NCI-H2107 (cell line): ENCODE measurements around the gene DOK6.
"Not testable (repeated sequence)": the region's sequence is repeated elsewhere in the genome, so short reads cannot be mapped to it uniquely, and the experiment has no call there.

ENCODE experiments used
- DNase-seq: peaks from one replicate; lab custom pipeline; 2025; lab: John Stamatoyannopoulos, UW

DOK6 gene

DNA sequence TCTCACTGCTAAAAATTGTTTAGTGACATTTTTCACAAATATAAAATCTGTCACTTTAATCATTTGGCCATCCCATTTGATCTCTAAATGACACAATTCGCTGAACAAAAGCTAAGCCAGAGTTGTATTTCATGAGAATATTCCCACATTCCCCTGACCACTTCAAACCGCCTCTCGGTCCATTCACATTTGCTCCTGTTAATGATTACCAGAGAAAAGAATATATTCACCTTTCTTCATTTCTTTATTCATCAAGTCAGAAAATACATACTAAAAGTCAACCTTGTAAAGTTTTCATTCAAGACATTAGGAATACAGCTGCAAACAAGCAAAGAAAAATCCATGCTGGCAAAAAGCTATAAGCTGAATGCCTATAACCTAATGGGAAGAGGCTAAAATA, 225.5 kb downstream of the DOK6 start:
- DNase-seq, result no peak

DNA sequence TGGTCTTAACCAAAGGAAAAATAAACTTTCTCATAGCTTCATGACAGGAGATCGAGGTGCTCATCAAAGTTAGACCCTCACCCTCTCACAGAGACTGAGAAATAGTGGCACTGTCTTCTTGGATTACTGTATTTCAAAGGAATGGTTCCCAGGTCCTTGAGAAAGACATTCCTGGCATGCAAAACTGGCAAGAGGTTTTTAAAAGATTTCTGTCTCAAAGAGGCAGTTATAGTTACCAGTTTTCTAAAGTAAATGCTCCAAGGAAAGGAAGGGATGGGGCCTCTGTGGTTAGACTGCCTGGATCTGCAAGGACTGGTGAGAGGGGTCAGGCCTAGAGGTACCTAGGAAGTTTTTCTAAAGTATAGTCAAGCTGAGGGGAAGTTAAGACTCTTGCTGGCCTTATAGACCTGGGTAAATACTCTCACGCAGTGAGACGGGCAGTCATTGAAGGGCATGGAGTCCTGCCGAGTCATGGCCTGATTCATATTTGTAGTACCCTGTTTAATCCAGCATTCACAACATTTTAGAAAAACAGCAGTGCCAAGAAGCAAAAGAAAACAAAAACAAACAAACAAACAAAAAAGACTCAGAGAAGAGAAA, 226.1 kb downstream of the DOK6 start:
- DNase-seq, result no peak

DNA sequence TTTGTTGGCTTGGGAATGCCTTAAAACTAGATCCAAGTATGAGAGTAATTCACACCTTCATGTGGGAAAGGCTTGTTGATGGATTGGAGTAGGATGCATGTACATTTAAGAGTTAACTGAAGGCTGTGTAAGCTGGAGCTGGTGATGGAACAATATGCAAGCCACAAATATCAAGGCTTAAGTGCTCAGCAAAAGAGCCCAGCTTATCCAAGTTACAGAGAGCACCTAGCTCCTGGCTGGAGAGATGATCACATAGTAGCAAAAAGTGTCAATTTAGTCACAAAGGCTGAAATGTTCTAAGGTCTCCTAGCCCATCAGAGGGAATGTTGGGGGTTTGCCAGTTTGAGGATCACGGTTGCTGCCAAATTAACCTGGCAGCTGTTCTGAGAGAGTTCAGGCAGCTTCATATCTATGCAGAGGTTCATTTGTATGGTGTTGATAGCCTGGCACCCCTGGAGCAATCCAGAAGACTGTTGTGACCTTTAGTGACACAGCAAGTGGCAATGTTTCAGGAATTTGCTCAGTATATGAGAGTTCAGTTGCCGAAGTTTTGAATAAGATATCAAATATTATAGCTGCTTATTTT, 228.2 kb downstream of the DOK6 start:
- no peak for DNase-seq

DNA sequence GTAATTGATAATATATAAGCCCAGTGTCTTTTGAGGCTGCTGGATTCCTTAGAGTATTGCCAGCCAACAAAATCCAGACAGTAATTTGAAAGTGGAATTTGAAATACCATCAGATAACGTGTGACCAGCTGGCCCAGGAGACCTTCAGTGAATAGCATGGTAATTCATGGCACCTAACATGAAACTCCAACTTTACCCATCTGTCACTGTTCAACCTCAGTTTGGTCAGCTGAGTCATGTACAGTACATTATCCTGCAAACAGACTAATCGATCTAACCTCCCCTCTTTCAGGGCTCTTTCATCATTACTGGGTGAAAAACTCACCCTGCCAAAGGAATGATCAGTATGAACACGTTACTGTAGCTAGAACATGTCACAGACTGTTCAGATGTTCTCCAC, 230.6 kb downstream of the DOK6 start:
- no peak for DNase-seq

DNA sequence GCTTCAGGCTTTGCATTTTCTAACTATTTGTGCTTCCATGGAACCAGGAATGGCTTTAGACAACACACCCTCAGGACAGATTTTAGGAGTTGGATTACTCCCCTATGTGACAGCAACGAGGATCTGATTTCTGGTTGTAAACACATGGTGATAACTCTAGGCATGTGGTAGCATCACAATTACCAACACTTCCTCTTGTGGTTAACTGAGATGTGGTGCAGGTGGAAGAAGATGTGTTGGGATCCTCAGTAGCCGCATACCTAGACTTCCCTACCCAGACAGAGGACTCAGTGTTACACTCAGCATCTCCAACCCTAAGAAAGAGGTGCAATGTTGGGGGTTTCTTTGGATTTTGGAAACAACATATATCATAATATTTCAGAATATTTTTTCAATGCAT, 234.8 kb downstream of the DOK6 start:
- DNase-seq, result no peak

DNA sequence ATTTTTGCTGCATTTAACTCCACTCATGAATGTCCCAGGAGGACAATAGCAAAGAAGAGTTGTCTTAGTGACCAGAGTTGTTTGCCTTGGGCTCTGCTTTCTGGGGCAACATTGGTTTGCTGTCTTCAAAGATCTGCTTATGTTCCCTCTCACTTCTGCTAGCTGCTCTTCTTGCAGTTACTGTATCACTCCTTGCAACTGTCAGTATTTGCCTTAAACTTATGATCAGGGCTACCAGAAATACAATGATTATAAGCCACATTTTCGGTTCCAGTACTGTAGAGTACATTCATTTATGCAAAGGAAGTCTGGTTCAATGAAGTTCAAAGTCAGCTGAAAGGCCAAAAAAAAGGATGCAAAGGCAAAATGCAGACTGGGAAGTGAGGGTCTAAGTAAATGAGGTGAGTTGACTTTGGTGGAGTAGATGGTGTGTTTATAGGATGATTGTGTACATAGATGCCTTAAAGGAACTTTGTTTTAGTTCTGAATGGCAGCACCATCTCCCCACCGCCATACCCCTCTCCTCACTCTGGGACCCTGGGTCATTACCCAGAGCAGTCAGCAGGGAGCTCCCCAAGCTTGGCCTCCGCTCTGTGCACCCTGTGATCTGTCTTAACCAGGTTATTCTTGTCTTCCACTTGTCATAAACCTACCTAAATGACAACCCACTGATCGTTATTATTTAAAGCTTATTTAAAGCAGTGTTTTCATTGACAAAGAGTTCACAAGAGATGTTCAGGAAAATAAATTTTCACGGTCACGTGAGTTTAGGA, 236.0 kb downstream of the DOK6 start:
- no peak for DNase-seq

DNA sequence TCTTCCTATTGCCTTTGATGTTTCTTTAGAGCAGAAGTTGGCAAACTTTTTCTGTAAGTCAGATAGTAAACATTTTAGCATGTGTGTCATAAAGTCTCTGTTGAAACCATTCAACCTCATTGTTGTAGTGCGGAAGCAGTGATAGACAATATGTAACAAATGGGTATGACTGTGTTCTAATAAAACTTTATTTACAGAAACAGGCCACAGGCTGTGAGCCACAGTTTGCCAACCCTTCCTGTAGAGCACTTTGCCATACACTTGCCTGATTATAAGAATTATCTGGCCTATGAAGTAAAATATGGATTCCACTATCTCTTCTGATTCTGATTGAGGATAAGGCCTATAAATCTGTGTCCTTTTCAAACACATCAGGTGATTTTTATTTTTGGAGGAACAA, 237.4 kb downstream of the DOK6 start:
- no peak for DNase-seq

DNA sequence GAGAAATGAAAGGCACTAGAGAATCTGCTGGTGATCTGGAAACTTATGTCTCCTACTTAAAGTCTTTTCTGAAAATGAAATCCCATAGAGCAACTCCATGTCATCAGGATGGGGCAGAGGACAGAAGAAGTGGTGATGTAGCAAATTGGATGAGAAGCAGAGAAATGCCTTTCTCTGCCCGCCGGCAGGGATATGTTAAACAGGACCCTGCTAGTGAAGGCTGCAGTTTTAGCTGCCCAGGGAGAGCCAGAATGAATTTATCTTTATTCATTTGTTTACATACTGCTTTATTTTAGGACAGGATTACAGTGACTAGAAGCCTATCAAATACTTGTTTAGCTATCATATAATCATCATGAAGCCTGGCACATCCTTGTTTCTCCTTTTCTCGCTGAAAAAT, 247.0 kb downstream of the DOK6 start:
- no peak for DNase-seq

DNA sequence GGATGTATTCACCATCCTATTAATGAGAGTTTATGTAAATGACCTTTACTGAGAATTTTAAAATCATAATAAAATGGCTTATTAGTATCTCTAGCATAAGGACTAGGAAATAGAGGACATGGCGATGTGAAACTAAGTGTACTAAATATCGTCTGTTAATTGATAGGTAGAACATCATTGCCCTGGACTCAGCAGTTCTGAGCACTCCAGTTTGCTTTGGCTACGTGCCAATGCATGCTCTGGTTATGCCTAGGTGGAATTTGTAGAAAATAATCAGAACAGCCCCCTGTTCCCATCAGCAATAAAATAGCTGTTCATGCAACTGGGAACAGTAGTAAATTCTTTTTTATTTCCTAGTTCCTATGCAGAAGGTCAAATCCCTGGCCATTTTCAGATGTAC, 247.8 kb downstream of the DOK6 start:
- no peak for DNase-seq

DNA sequence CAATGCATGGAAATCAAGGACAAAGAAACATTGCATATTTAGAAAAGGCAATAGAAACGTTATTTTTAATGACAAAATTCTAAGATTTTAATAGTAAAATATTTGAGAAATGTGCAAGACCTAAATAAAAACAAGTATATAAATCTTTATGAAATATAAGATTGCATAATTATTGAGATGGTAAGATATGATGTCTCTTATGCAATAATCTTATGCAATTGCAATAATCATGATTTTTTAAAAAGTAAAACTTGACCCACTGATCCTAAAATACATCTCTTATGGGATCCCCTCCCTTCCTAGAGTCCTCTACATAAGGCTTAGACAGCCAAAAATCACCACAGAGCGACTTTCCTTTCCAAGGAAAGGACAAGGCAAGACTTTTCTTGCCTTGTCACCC, 249.0 kb downstream of the DOK6 start:
- no peak for DNase-seq

DNA sequence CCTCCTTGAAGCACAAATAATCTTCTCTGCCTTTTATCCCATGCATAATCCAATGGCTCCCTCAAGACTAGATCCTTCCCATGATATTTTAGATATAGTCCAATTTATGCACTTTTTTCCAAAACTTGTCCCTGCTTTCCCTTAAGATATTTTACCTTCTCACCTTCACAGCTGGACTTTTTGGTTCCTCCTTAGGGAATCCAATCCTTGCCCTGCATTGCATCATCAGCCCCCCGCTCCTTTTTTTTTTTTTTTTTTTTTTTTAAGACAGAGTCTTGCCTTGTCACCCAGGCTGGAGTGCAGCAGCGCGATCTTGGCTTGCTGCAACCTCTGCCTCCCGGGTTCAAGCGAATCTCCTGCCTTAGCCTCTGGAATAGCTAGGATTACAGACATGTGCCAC, 250.6 kb downstream of the DOK6 start:
- DNase-seq, result no peak

DNA sequence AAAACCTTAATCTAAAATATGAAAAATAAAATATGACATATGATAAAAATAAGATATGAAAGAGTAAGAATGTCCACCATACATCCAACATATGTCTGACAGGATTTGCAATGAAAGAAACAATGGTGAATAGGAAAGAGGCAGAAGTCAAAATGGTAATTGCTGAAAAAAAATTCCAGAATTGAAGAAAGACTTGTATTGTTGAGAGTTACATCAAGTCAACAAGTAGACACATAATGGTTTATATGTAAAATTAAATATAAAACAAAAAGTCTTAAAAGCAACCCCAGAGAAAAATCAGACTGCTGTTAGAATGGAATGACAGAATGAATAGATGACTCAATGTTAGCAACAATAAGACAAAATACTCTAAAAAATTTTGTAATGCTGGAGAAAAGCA, 255.1 kb downstream of the DOK6 start:
- DNase-seq, result no peak

DNA sequence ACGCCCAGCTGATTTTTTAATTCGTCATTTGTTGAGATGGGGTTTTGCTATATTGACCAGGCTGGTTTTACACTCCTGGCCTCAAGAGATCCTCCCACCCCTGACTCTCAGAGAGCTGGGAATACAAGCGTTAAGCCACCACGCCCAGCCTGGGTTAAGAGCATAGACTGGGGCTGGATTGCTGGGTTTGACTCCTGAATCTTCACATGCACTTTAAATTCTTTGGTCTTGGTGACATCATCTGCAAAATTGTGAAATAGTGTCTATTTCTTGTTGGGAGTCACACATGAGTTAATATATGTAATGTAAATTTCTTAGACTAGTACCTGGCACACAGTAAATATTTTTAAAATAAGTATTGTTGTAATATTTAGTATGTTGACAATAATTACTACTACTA, 257.4 kb downstream of the DOK6 start:
- no peak for DNase-seq

DNA sequence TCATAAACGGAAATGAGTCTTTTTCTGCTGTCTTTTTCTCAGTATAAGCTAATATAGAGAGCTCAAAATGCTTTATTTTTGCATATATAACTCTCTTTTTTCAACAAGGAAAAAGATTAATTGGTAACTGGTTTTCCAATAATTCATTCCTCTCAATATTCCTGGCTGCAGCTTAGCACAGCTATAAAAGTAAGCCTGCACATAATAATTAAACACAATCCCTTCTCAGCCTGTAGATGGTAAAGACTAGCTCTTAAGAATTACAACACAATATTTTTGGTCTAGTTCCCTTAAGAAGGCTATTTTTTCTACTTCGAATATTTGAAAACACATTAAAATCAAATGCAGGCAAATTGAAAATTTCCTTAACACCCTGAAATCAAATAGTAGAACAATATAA, 258.0 kb downstream of the DOK6 start:
- DNase-seq, result no peak

DNA sequence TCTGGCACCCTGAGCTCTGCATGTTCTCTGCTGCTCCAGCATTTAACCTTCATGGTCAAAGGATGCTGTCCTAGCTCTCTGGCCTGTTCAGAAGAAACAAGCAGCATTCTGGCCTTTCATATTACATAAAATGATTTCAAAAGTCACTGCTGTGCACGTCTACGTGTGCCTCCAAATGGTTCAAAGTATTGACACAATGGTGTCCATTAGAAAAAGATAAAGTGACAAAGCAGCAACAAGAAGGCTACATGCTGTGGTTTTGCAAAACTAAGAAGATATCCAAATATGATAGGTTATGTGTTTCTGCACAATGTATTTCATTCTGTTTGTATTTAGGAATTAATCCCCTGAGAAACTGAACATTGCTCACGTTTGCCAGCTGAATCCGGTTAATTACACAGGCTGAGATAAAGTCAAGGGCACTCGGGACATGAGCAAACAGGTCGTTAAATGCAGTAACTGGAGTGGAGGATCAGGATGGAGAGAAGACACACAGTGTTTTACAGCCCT, 258.5 kb downstream of the DOK6 start:
- no peak for DNase-seq

DNA sequence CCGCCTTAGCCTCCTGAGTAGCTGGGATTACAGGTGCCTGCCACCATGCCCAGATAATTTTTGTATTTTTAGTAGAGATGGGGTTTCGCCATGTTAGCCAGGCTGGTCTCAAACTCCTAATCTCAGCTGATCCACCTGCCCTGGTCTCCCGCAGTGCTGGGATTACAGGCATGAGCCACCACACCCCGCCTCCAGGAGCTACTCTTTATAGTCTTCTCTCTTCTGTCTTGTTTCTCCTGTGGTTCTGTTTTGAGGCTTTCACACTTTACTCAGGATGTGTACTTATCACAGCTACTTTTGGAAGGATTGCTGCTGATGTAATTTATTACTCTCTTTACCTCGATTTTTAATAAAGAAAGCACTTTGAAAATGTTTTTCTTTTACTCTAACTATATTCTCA, 261.4 kb downstream of the DOK6 start:
- not testable (repeated sequence) for DNase-seq

DNA sequence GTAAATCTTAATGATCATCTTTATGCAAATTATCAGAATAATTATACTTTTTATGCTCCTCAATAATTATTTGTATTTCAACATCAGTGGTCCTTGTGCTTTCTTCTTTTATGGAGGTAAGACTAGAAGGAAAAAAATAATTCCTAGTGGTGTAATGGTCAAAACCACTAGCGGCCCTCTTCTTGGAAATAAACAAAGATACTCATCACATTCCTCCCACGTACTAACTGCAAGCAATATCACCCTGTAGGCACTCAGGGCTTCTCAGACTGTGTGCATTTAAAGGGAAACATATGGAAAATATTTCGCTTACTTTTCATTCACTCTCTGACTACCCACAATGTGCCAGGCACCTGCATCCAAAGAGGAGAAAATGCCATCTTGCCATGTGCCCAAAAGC, 263.7 kb downstream of the DOK6 start:
- DNase-seq, result no peak

DNA sequence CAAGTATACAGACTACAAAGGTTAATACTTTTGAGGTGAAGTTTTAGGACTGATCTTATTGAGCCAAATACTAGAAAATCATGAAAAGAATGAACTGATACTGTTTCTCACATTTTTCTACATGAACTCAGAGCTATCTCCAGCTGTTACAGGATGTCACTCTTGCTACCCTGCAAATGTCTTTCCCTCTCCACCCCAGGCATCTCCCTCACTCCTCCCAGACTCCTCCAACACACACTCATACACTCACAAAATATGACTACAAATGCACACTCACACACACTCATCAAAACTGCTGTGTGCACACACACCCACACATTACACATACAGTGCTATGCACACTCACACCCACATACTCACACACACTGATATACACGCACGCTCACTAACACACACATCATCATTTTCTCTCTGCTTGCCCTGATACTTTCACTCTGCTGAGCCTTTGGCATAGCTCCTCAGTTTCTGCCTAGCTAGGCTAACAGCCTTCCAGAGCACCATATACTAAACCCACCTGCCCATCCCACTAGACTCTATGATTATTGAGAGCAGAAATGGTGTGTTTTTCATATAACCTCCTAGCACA, 273.7 kb downstream of the DOK6 start:
- DNase-seq, result no peak

DNA sequence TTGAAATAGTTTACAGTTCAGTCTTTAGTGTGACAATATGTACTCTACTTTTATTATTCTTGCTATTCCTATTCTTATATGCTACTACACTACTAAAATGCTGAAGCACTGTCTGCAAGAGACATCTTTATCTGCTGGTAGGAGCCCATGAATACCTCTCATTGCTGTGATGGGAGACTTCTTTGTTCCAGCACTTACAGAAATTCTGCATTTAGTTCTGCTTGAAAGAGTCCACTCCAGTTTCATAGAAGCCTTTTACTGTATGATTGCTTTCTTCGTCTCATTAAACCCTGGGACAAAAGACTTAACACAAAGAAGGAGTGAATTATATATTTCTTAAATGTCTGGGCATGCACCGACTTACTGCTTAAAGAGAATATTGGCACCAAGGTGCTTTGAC, 274.3 kb downstream of the DOK6 start:
- DNase-seq, result peak; percentile 8

DNA sequence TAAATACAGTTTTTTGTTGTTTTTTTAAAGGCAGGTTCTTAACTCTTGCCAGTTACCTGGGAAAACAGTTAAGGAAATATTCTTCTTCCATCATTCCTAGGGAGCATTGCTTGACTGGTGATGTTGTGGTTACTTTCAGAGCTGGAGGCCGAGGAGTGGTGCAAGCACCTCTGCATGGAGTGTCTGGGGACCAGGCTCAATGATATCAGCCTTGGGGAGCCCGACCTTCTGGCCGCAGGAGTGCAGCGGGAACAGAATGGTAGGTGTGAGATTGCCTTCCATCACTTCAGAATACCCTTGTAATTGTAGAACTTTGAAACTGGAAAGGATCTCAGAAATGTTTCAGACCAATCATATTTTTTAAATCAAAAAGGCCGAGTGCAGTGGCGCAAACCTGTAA, 276.9 kb downstream of the DOK6 start:
- no peak for DNase-seq

DNA sequence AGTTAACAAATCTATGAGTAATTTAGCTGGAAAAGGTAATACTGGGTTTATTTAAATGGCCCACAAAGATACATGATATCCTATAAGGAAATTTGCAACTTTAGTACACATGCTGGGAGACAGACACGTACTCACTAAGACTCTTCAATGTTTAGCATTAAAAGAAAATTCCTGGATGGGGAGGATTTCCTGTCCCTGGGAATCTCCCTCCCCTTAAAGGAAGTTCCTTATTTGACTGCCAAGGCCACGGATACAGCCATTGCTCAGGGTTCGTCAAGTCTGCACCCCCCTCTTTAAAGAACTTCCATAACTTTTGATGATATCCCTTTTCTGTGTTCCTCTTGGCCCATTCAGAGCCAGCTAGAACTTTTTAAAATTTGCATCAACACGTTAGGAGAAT, 279.4 kb downstream of the DOK6 start:
- DNase-seq, result no peak

DNA sequence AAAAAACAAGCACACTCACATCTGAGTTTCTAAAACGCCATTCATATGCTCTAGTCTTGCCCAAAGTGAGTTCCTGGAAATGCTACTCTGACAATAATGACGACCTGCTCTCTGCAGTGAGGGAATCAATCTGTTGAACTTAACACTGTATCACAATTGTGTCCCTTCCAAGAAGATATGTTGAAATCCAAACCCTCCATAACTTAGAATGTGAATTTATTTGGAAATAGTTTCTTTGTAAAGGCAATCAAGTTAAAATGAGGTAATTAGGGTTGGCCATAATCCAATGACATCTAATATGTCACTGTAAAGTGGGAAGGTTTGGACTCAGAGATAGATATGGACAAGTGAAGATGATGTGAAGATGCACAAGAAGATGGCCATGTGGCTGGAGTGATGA, 282.5 kb downstream of the DOK6 start:
- no peak for DNase-seq

DNA sequence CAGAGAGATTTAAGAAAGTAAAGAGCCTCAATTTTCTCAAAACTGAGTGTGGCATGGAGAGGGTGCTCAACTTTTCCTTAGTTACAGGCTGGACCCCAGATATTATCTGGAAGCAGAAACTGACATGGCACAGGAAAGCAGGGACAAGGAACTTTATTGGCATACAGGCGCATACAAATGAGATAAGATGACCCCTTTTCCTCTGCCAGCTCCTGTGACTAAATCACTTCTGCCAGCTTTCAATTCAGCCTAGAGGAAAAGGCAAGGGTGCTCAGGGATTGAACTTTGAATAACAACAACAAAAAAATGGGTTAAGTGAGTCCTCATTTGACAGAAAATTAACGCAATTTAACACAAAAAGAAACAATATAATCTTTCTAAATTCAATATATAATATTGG, 284.1 kb downstream of the DOK6 start:
- no peak for DNase-seq
